ENCODE results near the gene ADGRG1.
A peak's percentile ranks its signal among the peaks of the same experiment; 100 is the strongest.

The ADGRG1 gene

DNA sequence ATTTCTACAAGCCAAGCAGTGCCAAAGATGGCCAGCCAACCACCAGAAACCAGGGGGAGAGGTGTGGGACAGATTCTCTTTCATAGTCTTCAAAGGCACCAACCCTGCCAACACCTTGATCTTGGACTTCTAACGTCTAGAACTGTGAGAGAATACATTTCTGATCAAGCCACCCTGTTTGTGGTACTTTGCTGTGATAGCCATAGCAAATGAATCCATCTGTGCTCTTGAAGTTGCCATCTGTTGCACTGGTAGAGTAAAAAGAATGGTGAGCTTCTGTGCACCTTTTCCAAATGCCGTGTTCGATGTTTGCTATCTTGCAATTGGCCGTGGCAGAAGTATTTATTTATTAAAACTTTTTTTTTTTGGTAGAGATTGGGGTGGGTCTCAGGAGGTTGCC, 16.7 kb upstream of the ADGRG1 start:
- TF ChIP-seq Cebpa-rat (IDR thresholded peaks at IDR 0.05): no peak
- H3K4me2 ChIP-seq: no peak overlapping the region
- H3K4me1 ChIP-seq: peaks cover 75% of the 10 kb centered on the region
- no peaks in the 10 kb centered on the region for H3K9me3 ChIP-seq
- no peak overlapping the region for H3K27ac ChIP-seq
- H4K20me1 ChIP-seq: no peaks in the 10 kb centered on the region
- no peak overlapping the region for H3K4me3 ChIP-seq
- no peak overlapping the region for H3K9ac ChIP-seq
- no peaks in the 10 kb centered on the region for H3K27me3 ChIP-seq
- H3K36me3 ChIP-seq: no peaks in the 10 kb centered on the region

DNA sequence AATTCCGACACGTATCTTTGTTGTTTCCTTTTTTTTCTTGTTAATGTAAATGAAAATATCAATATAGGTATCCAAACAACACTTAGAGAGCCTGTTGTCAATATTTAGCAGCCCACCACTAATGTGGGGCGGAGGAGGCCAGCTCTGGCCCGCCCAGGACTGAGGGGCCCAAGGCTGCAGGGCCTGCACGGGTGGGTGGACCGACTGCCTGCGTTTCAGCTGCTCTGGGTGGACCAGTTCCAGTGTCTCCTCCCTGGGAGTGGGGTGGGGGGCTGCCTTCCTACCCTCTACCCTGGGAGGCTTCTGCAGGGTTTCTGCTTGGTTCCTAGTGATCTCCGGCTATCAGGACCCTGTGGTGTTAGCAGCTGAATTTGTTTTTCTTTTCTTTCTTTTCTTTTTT, 15.9 kb upstream of the ADGRG1 start:
- H3K4me3 ChIP-seq: no peak overlapping the region

DNA sequence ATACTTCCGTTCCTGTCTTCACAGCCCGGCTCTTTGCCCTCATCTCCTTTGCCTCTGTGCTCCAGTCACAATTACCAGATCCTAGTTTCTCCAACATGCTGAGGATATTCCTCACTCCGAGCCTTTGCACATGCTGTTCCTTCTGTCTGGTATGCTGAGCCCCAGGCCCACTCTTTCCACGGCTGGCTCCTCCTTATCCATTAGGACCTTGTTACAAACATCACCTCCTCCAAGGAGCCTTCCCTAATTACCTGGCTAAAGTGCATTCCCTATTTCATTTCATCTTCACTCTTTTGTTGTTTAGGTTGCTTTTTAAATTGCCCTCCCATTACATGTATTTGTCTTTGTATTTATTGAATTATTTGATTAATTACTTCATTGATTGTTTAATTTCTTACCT, 14.9 kb upstream of the ADGRG1 start:
- no peak overlapping the region for H3K9ac ChIP-seq
- no peak overlapping the region for H3K27ac ChIP-seq
- H3K9me3 ChIP-seq: no peaks in the 10 kb centered on the region
- no peaks in the 10 kb centered on the region for H3K36me3 ChIP-seq
- peaks cover 69% of the 10 kb centered on the region for H3K4me1 ChIP-seq
- no peak for TF ChIP-seq Cebpa-rat (IDR thresholded peaks at IDR 0.05)
- no peak overlapping the region for H3K4me2 ChIP-seq
- no peaks in the 10 kb centered on the region for H4K20me1 ChIP-seq
- no peaks in the 10 kb centered on the region for H3K27me3 ChIP-seq
- no peak overlapping the region for H3K4me3 ChIP-seq

More for the DNA sequence above, 15.9 kb upstream of the ADGRG1 start:
- no peaks in the 10 kb centered on the region for H3K9me3 ChIP-seq
- H3K9ac ChIP-seq: no peak overlapping the region
- no peak for TF ChIP-seq Cebpa-rat (IDR thresholded peaks at IDR 0.05)
- no peak overlapping the region for H3K27ac ChIP-seq
- no peak overlapping the region for H3K4me2 ChIP-seq
- H3K36me3 ChIP-seq: no peaks in the 10 kb centered on the region
- H3K4me1 ChIP-seq: peaks cover 75% of the 10 kb centered on the region
- no peaks in the 10 kb centered on the region for H4K20me1 ChIP-seq
- H3K27me3 ChIP-seq: no peaks in the 10 kb centered on the region

DNA sequence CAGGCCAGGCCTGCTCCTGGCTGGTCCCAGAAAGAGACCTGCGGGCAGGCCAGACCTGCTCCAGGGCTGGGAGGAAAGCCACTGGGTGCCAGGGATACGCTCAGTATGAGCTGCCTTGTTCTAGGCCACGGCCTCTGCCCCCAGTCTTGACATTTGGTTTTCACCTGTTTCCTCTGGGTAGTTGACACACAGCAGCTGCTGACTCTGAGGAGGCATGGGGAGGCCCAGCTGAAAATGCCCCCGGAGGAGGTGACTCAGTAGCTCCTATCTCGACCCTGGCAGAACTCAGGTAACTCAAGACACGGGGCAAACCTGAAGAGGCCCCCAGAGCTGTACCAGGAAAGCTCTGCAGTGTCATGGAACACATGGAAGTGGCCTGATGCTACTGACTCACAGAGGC, 13.9 kb upstream of the ADGRG1 start:
- Histone ChIP-seq H4K20me1 (no peaks in the 10 kb centered on the region), H3K27ac (peak overlapping the region; percentile 50), H3K9me3 (no peaks in the 10 kb centered on the region), H3K36me3 (no peaks in the 10 kb centered on the region), H3K9ac (no peak overlapping the region; the same call in 1 of the 2 replicates), H3K4me3 (no peak overlapping the region), H3K4me2 (peak overlapping the region; percentile 61), H3K27me3 (no peaks in the 10 kb centered on the region), H3K4me1 (peaks cover 61% of the 10 kb centered on the region)
- no peak for TF ChIP-seq Cebpa-rat (IDR thresholded peaks at IDR 0.05)

DNA sequence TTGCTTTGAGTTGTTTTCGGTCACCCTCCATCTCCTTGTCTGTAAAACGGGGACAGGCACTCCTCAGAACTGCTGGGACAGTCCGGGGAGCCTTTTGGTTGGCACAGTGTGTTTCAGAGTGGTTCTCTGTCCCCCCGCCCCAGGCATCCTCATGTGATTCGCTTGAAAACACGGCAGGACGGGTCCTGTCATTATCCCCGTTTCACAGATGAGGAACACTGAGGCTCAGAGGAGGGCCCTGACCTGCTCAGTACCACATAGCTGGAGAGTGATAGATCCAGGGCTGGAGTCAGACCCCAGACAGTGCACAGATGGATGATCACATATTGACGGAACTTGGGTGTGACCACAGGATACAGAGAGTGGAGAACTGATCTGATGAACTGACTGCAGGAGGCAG, 13.5 kb upstream of the ADGRG1 start:
- H3K27me3 ChIP-seq: no peaks in the 10 kb centered on the region
- H4K20me1 ChIP-seq: no peaks in the 10 kb centered on the region
- TF ChIP-seq Cebpa-rat (IDR thresholded peaks at IDR 0.05): no peak
- H3K36me3 ChIP-seq: no peaks in the 10 kb centered on the region
- peaks cover 61% of the 10 kb centered on the region for H3K4me1 ChIP-seq
- H3K9ac ChIP-seq: no peak overlapping the region; the same call in 1 of the 2 replicates
- peak overlapping the region; percentile 61 for H3K4me2 ChIP-seq
- H3K9me3 ChIP-seq: no peaks in the 10 kb centered on the region
- no peak overlapping the region for H3K4me3 ChIP-seq
- H3K27ac ChIP-seq: peak overlapping the region; percentile 50

DNA sequence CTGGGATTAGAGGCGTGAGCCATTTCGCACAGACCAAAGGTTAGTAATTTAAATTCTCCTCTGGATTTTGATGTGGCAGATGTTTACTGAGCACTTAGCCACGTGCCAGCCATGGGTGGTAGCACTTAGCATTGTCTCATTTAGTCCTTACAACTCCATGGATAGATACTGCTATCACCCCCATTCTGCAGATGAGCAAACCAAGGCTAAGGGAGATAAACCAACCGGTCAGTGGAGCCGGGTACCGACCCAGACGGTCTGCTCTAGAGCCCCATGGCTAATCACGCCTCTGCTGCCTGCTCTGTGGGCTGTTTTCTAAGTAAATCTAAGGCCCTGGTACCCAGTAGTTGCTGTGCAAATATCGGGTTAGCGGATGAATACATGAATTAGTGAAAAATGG, 12.6 kb upstream of the ADGRG1 start:
- H3K4me2 ChIP-seq: peak overlapping the region; percentile 61
- peaks cover 61% of the 10 kb centered on the region for H3K4me1 ChIP-seq
- TF ChIP-seq Cebpa-rat (IDR thresholded peaks at IDR 0.05): no peak
- H4K20me1 ChIP-seq: no peaks in the 10 kb centered on the region
- H3K9ac ChIP-seq: no peak overlapping the region; the same call in 1 of the 2 replicates
- no peaks in the 10 kb centered on the region for H3K9me3 ChIP-seq
- no peaks in the 10 kb centered on the region for H3K36me3 ChIP-seq
- no peak overlapping the region for H3K27ac ChIP-seq
- no peak overlapping the region for H3K4me3 ChIP-seq
- H3K27me3 ChIP-seq: no peaks in the 10 kb centered on the region

DNA sequence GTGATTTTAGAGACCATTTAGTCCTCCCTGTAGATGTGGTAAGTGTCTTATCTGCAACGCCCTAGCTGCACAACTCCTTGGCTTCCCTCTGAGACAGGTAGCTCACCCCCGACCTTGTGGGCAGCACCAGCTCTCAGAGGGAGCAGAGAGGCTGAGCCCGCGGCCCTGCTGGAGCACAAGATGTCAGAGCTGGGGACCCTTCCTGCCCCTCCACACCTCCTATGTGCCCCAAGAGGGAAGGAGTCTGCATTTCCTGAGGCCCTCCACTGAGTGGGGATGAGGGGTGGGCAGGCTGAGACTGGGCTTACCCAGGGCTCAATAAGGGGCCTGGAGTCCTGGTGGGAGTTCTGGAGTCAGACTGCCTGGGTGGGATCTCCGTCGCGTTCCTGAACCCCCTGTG, 12.2 kb upstream of the ADGRG1 start:
- no peak for TF ChIP-seq Cebpa-rat (IDR thresholded peaks at IDR 0.05)

DNA sequence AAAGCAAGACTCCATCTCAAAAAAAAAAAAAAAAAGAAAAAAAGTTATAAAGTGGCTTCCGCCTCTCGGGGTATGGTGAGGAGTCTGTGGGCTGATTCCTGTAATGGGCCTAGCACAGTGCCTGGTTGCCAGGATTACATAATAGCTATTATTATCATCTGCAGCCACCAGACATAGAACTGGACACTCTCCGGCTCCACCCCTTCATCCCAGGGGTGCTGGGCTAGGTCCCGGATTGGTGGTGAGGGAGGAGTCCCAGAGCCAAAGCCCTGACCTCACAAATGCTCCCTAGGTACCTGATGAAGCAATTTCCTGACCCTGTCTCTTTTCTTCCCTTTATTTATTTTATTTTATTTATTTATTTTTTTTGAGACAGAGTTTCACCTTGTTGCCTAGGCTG, 11.6 kb upstream of the ADGRG1 start:
- no peak for TF ChIP-seq Cebpa-rat (IDR thresholded peaks at IDR 0.05)
- peaks cover 65% of the 10 kb centered on the region for H3K4me1 ChIP-seq

More for the DNA sequence above, 12.2 kb upstream of the ADGRG1 start:
- Histone ChIP-seq H3K4me1 (peaks cover 61% of the 10 kb centered on the region), H3K27ac (peak overlapping the region; percentile 48; the same call in 1 of the 2 replicates), H3K9ac (no peak overlapping the region), H3K9me3 (no peaks in the 10 kb centered on the region), H3K36me3 (no peaks in the 10 kb centered on the region), H3K4me2 (peak overlapping the region; percentile 20; the same call in 1 of the 2 replicates), H4K20me1 (no peaks in the 10 kb centered on the region), H3K4me3 (no peak overlapping the region), H3K27me3 (no peaks in the 10 kb centered on the region)

DNA sequence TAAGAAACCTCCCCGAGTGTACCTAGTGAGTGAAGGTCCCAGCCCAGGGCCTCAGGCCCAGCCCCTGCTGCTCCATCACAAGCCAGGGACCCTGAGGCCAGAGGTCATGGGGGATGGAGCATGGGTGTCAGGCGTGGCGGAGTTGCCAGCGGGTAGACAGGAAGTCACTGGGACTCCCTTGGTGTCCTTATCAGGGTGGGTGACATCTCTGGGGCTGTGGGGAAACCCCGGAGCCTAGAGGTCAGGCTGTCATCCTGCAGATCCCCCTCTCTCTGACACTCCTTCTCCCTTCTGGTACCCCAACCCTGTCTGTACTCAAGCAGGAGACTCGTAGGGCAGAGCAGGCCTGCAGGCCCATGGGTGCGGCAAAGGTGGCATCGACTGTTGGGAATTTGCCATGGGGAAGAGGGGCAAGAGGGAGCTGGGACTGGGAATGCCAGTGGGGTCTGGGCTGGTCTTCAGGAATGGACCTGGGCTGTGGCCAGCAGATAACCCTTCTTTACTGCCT, 10.8 kb upstream of the ADGRG1 start:
- Histone ChIP-seq H3K4me2 (peak overlapping the region; percentile 31), H3K9me3 (no peaks in the 10 kb centered on the region), H3K4me3 (no peak overlapping the region), H4K20me1 (no peaks in the 10 kb centered on the region), H3K36me3 (no peaks in the 10 kb centered on the region), H3K27ac (peak overlapping the region; percentile 10; the same call in 1 of the 2 replicates), H3K4me1 (peaks cover 73% of the 10 kb centered on the region), H3K27me3 (no peaks in the 10 kb centered on the region), H3K9ac (no peak overlapping the region)
- TF ChIP-seq Cebpa-rat (IDR thresholded peaks at IDR 0.05): no peak

More for the DNA sequence above, 11.6 kb upstream of the ADGRG1 start:
- no peak overlapping the region for H3K9ac ChIP-seq
- 0 out of 2 replicates have a peak overlapping the region, but pooled peaks have one; percentile 31 for H3K4me2 ChIP-seq
- H4K20me1 ChIP-seq: no peaks in the 10 kb centered on the region
- H3K4me3 ChIP-seq: no peak overlapping the region
- no peaks in the 10 kb centered on the region for H3K9me3 ChIP-seq
- no peaks in the 10 kb centered on the region for H3K27me3 ChIP-seq
- 0 out of 2 replicates have a peak overlapping the region, but pooled peaks have one; percentile 10 for H3K27ac ChIP-seq
- H3K36me3 ChIP-seq: no peaks in the 10 kb centered on the region

DNA sequence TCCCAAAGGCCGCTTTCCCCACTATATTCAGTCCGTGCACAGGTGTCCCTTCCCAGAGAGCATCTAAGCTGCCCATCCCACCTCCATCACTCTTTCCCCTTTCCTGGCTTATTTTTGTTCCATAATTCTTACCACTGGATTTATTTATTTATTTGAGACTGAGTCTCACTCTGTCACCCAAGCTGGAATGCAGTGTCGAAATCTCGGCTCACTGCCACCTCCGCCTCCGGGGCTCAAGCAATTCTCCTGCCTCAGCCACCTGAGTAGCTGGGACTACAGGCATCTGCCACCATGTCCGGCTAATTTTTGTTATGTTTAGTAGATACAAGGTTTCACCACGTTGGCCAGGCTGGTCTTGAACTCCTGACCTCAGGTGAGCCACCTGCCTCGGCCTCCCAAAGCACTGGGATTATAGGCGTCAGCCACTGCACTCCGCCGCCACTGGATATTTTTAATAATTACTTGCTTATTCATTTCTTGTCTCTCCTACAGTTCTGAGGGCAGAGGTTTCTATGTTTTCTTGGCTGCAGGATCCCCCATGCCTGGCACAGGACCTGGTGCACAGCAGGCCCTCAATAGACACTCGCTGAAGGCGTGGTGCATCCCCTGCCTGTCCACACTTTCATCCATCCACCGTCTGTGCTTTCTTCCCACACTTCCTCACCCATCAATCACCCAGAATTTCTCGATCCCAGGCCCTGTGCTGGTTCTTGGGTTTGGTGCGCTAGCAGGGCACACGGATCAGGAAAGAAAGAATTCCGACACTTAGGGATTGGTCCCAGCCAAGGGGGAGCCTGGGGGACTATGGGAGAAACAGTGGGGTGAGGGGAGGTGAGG, 9.9 kb upstream of the ADGRG1 start:
- Histone ChIP-seq H3K4me1 (peaks cover 79% of the 10 kb centered on the region), H3K4me3 (no peak overlapping the region), H3K36me3 (no peaks in the 10 kb centered on the region), H4K20me1 (no peaks in the 10 kb centered on the region), H3K27me3 (no peaks in the 10 kb centered on the region), H3K27ac (no peak overlapping the region), H3K9ac (no peak overlapping the region), H3K4me2 (no peak overlapping the region; the same call in 1 of the 2 replicates), H3K9me3 (no peaks in the 10 kb centered on the region)
- no peak for TF ChIP-seq Cebpa-rat (IDR thresholded peaks at IDR 0.05)

All from BLaER1 (cell line).